AG09309 (cell line): ENCODE measurements around the gene PPP2R5C.

Source experiments
- DNase-seq: peaks from one replicate; pipeline ENCODE4 v3.0.0-alpha.2; 2010; ENCODE audit warnings: low read depth
- H3K4me3 ChIP-seq: 2 replicates; pipeline ENCODE4 v1.5.1; 2011; ENCODE audit warnings: mild to moderate bottlenecking, low read depth, low read length, moderate library complexity; ENCODE audit not compliant: control insufficient read depth
- TF ChIP-seq, protein P1 (sequence below): IDR thresholded peaks from 2 replicates; pipeline ENCODE4 v1.5.1; 2011; ENCODE audit warnings: mild to moderate bottlenecking, low read depth, low read length, inconsistent platforms; ENCODE audit not compliant: insufficient read depth, control insufficient read depth; ENCODE audit errors: missing control alignments

PPP2R5C gene

DNA sequence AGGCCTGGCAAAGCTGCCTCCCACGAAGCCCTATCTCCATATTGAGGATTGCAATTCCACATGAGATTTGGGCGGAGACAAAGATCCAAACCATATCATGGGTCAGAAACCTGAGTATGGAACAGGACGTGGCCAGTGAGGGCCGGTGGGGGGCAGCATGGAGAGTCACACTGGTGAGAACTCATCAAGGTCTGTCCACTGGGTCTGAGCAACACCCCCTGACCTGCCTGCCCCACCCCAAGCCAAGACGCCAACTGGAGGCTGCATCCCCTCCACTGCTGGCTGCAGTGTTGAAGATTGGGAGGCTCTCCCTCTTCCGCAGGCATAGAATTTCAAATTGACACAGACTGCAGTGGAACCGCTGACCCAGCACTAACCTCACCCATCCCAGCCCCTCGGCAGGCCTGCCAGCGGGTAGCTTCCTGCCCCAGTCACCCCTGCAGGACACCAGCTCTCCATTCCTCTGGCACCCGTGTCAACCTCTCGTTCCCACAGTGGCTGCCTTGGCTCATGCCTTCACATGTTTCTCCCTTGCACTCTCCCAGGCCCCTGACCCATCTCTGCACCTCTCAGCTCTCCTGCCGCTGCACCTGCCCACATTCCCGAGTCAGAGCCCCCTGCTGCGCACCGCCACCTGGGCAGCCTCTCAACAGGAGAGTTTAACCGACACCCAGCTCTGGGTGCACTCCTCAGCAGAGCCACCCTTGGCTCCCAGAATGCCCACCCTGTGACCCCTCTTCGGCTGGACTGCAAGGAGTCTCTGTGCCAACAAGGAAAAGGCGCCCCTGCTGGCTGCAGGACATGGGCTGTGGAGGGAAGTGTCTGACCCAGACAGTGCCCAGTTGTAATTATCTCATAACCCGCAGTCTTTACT lies 45.2 kb upstream of the PPP2R5C start:
- no peak for DNase-seq
- TF ChIP-seq, protein P1, sequence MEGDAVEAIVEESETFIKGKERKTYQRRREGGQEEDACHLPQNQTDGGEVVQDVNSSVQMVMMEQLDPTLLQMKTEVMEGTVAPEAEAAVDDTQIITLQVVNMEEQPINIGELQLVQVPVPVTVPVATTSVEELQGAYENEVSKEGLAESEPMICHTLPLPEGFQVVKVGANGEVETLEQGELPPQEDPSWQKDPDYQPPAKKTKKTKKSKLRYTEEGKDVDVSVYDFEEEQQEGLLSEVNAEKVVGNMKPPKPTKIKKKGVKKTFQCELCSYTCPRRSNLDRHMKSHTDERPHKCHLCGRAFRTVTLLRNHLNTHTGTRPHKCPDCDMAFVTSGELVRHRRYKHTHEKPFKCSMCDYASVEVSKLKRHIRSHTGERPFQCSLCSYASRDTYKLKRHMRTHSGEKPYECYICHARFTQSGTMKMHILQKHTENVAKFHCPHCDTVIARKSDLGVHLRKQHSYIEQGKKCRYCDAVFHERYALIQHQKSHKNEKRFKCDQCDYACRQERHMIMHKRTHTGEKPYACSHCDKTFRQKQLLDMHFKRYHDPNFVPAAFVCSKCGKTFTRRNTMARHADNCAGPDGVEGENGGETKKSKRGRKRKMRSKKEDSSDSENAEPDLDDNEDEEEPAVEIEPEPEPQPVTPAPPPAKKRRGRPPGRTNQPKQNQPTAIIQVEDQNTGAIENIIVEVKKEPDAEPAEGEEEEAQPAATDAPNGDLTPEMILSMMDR = no peak
- H3K4me3 ChIP-seq = no peak overlapping the region

DNA sequence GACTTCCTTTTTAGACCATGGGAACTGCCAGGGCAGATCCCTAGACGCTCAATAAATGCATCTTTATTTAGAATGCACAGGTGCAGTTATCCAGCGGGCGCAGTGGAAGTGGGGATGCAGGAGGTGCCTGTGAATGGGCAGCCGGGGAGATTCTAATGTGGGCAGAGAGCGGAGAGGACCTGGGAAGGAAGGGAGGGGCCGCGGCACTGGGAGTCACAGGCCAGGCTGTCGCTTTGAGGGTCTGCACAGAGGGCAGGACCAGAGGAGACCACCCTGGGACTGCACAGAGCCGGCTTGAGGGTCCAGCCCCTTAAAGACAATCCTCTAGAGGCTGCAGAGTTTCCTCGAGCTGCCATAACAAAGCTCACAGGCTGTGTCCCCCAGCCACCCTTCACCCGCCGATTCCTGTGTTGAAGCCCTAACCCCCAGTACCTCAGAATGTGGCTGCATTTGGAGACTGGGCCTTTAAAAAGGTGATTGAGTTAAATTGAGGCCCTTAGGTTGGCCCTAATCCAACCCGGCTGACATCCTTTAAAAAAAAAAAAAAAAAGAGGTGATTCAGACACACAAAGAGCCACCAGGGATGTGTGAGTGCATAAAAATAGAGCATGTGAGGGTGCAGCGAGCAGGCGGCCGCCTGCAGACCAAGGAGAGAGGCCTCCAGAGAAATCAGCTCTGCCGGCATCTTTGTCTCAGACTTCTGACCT lies 44.4 kb upstream of the PPP2R5C start:
- no peak for DNase-seq
- H3K4me3 ChIP-seq = no peak overlapping the region
- TF ChIP-seq, protein P1 = no peak

DNA sequence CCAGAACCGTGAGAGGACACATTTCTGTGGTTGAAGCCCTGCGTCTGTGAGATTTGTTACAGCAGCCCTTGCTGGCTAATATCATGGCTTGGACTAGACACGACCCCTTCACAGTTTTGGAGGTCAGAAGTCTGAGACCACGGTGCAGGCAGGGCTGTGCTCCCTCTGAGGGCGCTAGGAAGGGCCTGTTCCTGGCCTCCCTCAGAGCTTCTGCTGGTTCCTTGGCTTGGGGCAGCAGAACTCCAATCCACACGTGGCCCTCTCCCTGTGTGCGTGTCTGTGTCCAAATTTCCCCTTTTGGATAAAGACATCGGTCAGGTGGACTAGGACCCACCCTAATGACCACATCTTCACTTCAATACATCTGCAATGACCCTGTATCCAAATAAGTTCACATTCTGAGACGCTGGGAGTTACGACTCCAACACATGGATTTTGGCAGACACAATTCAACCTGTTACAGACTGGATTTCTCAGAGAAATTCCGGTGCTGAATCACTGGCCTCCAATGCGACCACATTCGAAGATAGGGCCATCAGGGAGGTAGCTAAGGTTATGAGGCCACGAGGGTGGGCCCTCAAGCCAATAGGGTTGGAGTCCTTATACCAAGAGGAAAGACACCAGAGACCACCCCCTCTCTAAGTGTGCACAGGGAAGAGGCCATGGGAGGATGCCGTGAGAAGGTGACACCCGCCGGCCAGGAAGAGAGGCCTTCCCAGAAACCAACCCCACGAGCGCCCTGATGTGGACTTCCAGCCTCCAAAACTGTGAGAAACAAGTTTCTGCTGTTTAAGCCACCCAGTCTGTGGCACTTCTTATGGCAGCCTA lies 43.6 kb upstream of the PPP2R5C start:
- H3K4me3 ChIP-seq = no peak overlapping the region
- TF ChIP-seq, protein P1 = no peak
- DNase-seq = no peak

DNA sequence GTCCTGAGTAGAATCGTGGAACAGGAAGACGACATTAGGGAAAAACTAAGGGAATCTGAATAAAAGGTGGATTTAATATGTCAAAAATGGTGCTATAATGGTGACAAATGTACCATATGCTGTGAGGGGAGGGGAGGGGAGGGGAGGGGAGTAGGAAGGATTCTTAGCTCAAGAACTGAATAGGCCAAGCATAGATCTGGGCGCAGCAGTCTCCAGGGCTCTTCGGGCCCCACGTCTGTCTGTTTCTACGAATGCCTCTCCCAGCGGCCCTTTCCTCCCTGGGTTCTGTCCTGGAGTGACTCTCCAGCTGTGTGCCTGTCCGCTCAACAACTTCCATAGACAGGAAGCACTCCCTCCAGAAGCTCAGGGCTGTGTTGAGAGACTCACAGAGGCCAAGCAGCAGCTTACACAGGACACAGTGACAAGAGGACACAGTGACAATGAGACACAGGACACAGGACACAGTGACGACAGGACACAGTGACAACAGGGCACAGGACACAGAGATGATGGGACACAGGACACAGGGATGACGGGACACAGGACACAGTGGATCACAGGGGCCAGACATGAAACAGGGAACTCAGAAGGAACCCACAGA lies 42.4 kb upstream of the PPP2R5C start:
- TF ChIP-seq, protein P1 = no peak
- no peak overlapping the region for H3K4me3 ChIP-seq
- DNase-seq = no peak

DNA sequence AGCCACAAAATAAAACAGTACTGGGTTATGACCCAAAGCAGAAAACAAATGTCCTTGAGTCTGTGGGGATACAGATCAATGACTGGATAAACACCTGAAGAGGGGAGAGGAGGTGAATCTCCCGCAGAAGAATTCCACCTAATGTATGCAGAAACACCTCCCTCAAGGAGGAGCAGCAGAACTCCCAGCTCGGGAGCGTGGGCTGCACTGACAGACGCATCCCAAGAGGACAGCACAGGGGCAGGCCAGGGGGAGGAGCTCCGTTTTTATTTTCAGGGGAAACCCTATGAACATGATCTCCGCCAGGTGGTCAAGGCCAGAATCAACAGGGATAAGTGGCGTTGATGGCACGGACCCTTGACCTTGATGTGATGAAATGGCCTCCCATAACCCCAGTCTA lies 41.8 kb upstream of the PPP2R5C start:
- TF ChIP-seq, protein P1 = no peak
- DNase-seq = no peak

DNA sequence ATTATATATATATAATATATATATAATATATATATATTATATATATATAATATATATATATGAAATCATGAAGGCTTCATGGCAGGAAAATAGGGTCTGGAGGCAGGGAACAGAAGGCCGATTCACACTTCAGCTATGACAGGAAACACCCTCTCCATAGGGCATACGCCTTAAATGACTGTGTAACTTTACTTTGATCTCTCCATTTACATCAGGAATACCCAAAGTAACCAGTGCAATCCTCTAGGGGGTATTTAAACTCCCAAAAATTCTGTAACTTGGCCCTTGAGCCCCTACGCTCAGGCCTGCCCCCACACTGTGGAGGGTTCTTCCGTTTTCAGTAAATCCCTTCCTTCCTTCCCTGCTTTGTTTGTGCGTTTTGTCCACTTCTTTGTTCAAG lies 40.4 kb upstream of the PPP2R5C start:
- TF ChIP-seq, protein P1 = no peak
- no peak for DNase-seq
- no peak overlapping the region for H3K4me3 ChIP-seq

More for the DNA sequence above, 41.8 kb upstream of the PPP2R5C start:
- no peak overlapping the region for H3K4me3 ChIP-seq
